ENCODE results near the gene NOSIP.

DNA sequence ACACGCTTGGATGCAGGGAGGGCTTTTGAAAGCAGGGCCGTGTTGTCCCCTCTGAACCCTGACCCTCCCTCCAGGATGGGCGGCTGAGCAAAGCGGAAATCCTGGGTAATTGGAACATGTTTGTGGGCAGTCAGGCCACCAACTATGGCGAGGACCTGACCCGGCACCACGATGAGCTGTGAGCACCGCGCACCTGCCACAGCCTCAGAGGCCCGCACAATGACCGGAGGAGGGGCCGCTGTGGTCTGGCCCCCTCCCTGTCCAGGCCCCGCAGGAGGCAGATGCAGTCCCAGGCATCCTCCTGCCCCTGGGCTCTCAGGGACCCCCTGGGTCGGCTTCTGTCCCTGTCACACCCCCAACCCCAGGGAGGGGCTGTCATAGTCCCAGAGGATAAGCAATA lies 37.3 kb downstream of the NOSIP start:
- TF ChIP-seq MYC (IDR thresholded peaks at IDR 0.05; ENCODE audit: low read depth, low read length) (no peak), POLR2A (IDR thresholded peaks at IDR 0.05; ENCODE audit: extremely low read depth, insufficient read length) (no peak)
- TF ChIP-seq, protein P1, sequence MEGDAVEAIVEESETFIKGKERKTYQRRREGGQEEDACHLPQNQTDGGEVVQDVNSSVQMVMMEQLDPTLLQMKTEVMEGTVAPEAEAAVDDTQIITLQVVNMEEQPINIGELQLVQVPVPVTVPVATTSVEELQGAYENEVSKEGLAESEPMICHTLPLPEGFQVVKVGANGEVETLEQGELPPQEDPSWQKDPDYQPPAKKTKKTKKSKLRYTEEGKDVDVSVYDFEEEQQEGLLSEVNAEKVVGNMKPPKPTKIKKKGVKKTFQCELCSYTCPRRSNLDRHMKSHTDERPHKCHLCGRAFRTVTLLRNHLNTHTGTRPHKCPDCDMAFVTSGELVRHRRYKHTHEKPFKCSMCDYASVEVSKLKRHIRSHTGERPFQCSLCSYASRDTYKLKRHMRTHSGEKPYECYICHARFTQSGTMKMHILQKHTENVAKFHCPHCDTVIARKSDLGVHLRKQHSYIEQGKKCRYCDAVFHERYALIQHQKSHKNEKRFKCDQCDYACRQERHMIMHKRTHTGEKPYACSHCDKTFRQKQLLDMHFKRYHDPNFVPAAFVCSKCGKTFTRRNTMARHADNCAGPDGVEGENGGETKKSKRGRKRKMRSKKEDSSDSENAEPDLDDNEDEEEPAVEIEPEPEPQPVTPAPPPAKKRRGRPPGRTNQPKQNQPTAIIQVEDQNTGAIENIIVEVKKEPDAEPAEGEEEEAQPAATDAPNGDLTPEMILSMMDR (IDR thresholded peaks at IDR 0.05; ENCODE audit: low read depth, low read length), result no peak
- TF ChIP-seq, protein P2, sequence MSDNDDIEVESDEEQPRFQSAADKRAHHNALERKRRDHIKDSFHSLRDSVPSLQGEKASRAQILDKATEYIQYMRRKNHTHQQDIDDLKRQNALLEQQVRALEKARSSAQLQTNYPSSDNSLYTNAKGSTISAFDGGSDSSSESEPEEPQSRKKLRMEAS (IDR thresholded peaks at IDR 0.05; ENCODE audit: low read depth, low read length), result no peak
